K562 (cell line): ENCODE measurements around the gene SV2C. TPM values are rescaled to one million over a fixed set of nuclear protein-coding genes. Genes with fewer than 3 reads are reported as not detected.

Source experiments
- ATAC-seq: fragments of 200-7000 bp; cut with Tn5 transposase; 3 replicates; pipeline ENCODE4 v1.9.1; 2020; ENCODE audit warnings: moderate library complexity
- BruUV-seq: library from RNA; stranded (reverse); fragments of 400-500 nt; replicated peaks from 2 replicates; lab custom pipeline; 2021; lab: Mats Ljungman, UMichigan
- CTCF ChIA-PET: fragments of 300-600 bp; formaldehyde crosslinking; extraction: SDS; loops from one replicate; lab custom pipeline; 2021; ENCODE audit warnings: low intra/inter-chr PET ratio; lab: Yijun Ruan, JAX
- POLR2A ChIA-PET: fragments of 300-600, 350-650 bp; sonication (Branson Sonifier 250); formaldehyde crosslinking; extraction: SDS; loops from one replicate; lab custom pipeline; 2021; ENCODE audit warnings: antibody characterized with exemption, inconsistent platforms; lab: Yijun Ruan, JAX
- DNase-seq, 4 experiments: peaks; one replicate each; pipeline versions ENCODE4 v3.0.0 to v3.0.0-alpha.2; 2011 to 2018; ENCODE audit warnings: low spot score in 3 of 4, mixed read lengths in 3 of 4; ENCODE audit errors: extremely low read depth in 1 of 4
- FAIRE-seq: peaks from 2 replicates; lab custom pipeline; 2011; peaks lifted over from hg19 to GRCh38; lab: Jason Lieb, UNC
- H2AFZ ChIP-seq: 2 replicates; pipeline ENCODE4 v1.6.0; 2011; ENCODE audit warnings: low read depth, low read length, control low read depth, inconsistent platforms
- H3K27ac ChIP-seq: fragments of 200-600 bp; 3 replicates; pipeline ENCODE4 v1.8.0; 2011; ENCODE audit warnings: low read depth, mild to moderate bottlenecking, control low read depth, inconsistent platforms, low read length, moderate library complexity, mixed read lengths; ENCODE audit errors: extremely low read depth
- H3K27me3 ChIP-seq, 2 experiments: fragments of 300-600 bp in 1 of 2; 2 replicates in 1 of 2; 3 replicates in 1 of 2; pipeline versions ENCODE4 v1.6.0 to v1.8.0; 2011; ENCODE audit warnings: inconsistent platforms in 2 of 2, low read length in 2 of 2, mild to moderate bottlenecking in 1 of 2, mixed read lengths in 1 of 2, moderate library complexity in 1 of 2; ENCODE audit not compliant: control insufficient read depth in 2 of 2, insufficient read depth in 2 of 2
- H3K36me3 ChIP-seq: fragments of 300-600 bp; 3 replicates; pipeline ENCODE4 v1.8.0; 2011; ENCODE audit warnings: mild to moderate bottlenecking, low read length, inconsistent platforms; ENCODE audit not compliant: control insufficient read depth, insufficient read depth
- H3K4me1 ChIP-seq, 2 experiments: fragments of 200-600 bp in 1 of 2; replicated peaks in 1 of 2; 2 replicates in 1 of 2; 3 replicates in 1 of 2; pipeline versions ENCODE4 v1.5.1 to v1.8.0; 2011; ENCODE audit warnings: inconsistent platforms in 2 of 2, low read length in 2 of 2, mild to moderate bottlenecking in 1 of 2, mixed read lengths in 1 of 2, moderate library complexity in 1 of 2; ENCODE audit not compliant: control insufficient read depth in 2 of 2, insufficient read depth in 2 of 2
- H3K4me2 ChIP-seq: 2 replicates; pipeline ENCODE4 v1.6.1; 2011; ENCODE audit warnings: low read length, control low read depth, inconsistent platforms, mixed read lengths; ENCODE audit not compliant: insufficient read depth
- H3K4me3 ChIP-seq: fragments of 200-600 bp; sonication (generic), shearing (Covaris generic); 2 replicates; pipeline ENCODE4 v1.5.1; 2016; ENCODE audit warnings: control low read depth, inconsistent platforms
- H3K79me2 ChIP-seq: fragments of 200-600 bp; 3 replicates; pipeline ENCODE4 v1.8.0; 2011; ENCODE audit warnings: low read length, inconsistent platforms; ENCODE audit not compliant: control insufficient read depth, insufficient read depth
- H3K9ac ChIP-seq, 2 experiments: 2 replicates each; pipeline versions ENCODE4 v1.6.0 to v1.6.1; 2011; ENCODE audit warnings: low read depth in 2 of 2, low read length in 2 of 2, control low read depth in 1 of 2, inconsistent platforms in 1 of 2, mild to moderate bottlenecking in 1 of 2, mixed read lengths in 1 of 2; ENCODE audit not compliant: insufficient read depth in 1 of 2
- H3K9me1 ChIP-seq: one replicate; pipeline ENCODE4 v1.6.0; 2011; ENCODE audit warnings: inconsistent platforms, mild to moderate bottlenecking, low read length, moderate library complexity; ENCODE audit not compliant: control insufficient read depth, insufficient read depth
- H3K9me3 ChIP-seq: replicated peaks from 2 replicates; pipeline ENCODE4 v1.5.1; 2011; ENCODE audit warnings: low read depth, low read length, inconsistent platforms; ENCODE audit not compliant: control insufficient read depth, insufficient read depth
- H4K20me1 ChIP-seq: replicated peaks from 2 replicates; pipeline ENCODE4 v1.6.1; 2011; ENCODE audit warnings: low read length, inconsistent platforms, mixed read lengths; ENCODE audit not compliant: control insufficient read depth, insufficient read depth
- GTF2A2 ChIP-seq: IDR thresholded peaks from 2 replicates; pipeline ENCODE4 v1.6.1; 2016; ENCODE audit warnings: mild to moderate bottlenecking, missing genetic modification characterization, missing compliant biosample characterization
- NCOR1 ChIP-seq: fragments of 450-650 bp; IDR thresholded peaks from 2 replicates; pipeline ENCODE4 v1.6.1; 2016; ENCODE audit warnings: mild to moderate bottlenecking, moderate library complexity
- NONO ChIP-seq, 2 experiments: fragments of 200-400 bp in 1 of 2; fragments of 450-650 bp in 1 of 2; formaldehyde crosslinking in 1 of 2; IDR thresholded peaks; 2 replicates each; pipeline ENCODE4 v1.6.1; 2017; ENCODE audit warnings: low read depth in 2 of 2, mild to moderate bottlenecking in 2 of 2, moderate library complexity in 2 of 2, low read length in 1 of 2
- RBM25 ChIP-seq: fragments of 200-400 bp; formaldehyde crosslinking; IDR thresholded peaks from 2 replicates; pipeline ENCODE4 v1.6.1; 2018; ENCODE audit warnings: low read length, low read depth, moderate library complexity; ENCODE audit not compliant: severe bottlenecking
- RFX7 ChIP-seq: fragments of 250-450 bp; sonication (Bioruptor Pico); IDR thresholded peaks from 2 replicates; pipeline ENCODE4 v1.5.1; 2021; ENCODE audit warnings: mild to moderate bottlenecking
- TCFL5 ChIP-seq: fragments of 250-450 bp; sonication (Bioruptor Pico); conservative IDR thresholded peaks from 2 replicates; pipeline ENCODE4 v1.6.1; 2021; ENCODE audit warnings: mild to moderate bottlenecking, moderate library complexity, matching md5 sums
- WHSC1 ChIP-seq: IDR thresholded peaks from one replicate; pipeline ENCODE4 v1.6.1; 2012; ENCODE audit warnings: low read length, control low read depth, inconsistent platforms
- ZNF217 ChIP-seq: sonication (generic); formaldehyde crosslinking; IDR thresholded peaks from 2 replicates; pipeline ENCODE4 v1.8.0; 2022; ENCODE audit warnings: mild to moderate bottlenecking, missing genetic modification reagents
- ZNF224 ChIP-seq: sonication (generic); formaldehyde crosslinking; IDR thresholded peaks from 2 replicates; pipeline ENCODE4 v1.8.0; 2022; ENCODE audit warnings: mild to moderate bottlenecking, missing genetic modification reagents
- ZNF311 ChIP-seq: fragments of 250-450 bp; sonication (Bioruptor Pico); IDR thresholded peaks from 2 replicates; pipeline ENCODE4 v1.4.0; 2020; ENCODE audit warnings: mild to moderate bottlenecking, moderate library complexity
- WGBS: fragments of 100-300 bp; shearing (Covaris generic); methylation state at CpG from one replicate; pipeline ENCODE4 v1.1.6; 2016; ENCODE audit warnings: low coverage, mixed read lengths; ENCODE audit not compliant: insufficient coverage; ENCODE audit errors: missing lambda C conversion rate; 5-methylcytosine and 5-hydroxymethylcytosine counted together
- in situ Hi-C: fragments of 300-500 bp; cut with MboI; formaldehyde crosslinking; loops from 4 replicates; pipeline ENCODE4 v1.15.0; 2018; ENCODE audit warnings: inconsistent platforms, mixed read lengths
- intact Hi-C: fragments of 100-400 bp; cut with micrococcal nuclease; formaldehyde crosslinking; loops from 2 replicates; pipeline ENCODE4 v1.14.2; 2022
- polyA plus RNA-seq, 8 experiments: library from polyadenylated mRNA; depleted of rRNA in 4 of 8; stranded (reverse) in 5 of 8; unstranded in 3 of 8; fragments of >200 nt; fragmentation: Nextera tagmentation in 2 of 8; fragmentation: Illumina TruSeq in 1 of 8; extraction: Ambion mirVana in 2 of 8; extraction: Trizol in 1 of 8; gene quantifications; 2 replicates each; pipeline versions ENCODE4 v1.2.1 to v1.2.3, GENCODE V29; 2011 to 2014; ENCODE audit warnings: inconsistent platforms in 1 of 8, missing spikeins in 1 of 8
- total RNA-seq, 7 experiments: library from RNA; depleted of rRNA in 6 of 7; stranded (reverse); fragments of >200 nt in 6 of 7; fragmentation: Illumina TruSeq in 2 of 7; extraction: Trizol in 2 of 7; gene quantifications; 2 replicates each; pipeline versions ENCODE4 v1.2.1 to v1.2.3, GENCODE V29; 2011 to 2021; ENCODE audit warnings: low replicate concordance in 1 of 7
- TF ChIP-seq, protein P1 (sequence below): sonication (generic); formaldehyde crosslinking; IDR thresholded peaks from 2 replicates; pipeline ENCODE4 v1.8.1; 2023; ENCODE audit warnings: mild to moderate bottlenecking, missing genetic modification reagents
- TF ChIP-seq, protein P2 (sequence below): sonication (generic); formaldehyde crosslinking; IDR thresholded peaks from 2 replicates; pipeline ENCODE4 v1.8.0; 2022; ENCODE audit warnings: mild to moderate bottlenecking, missing genetic modification reagents
- TF ChIP-seq, protein P3 (sequence below): fragments of 200-800 bp; sonication (Bioruptor generic); IDR thresholded peaks from 2 replicates; pipeline ENCODE4 v1.6.1; 2017; ENCODE audit warnings: missing genetic modification characterization, missing compliant biosample characterization
- TF ChIP-seq, protein P4 (sequence below): fragments of 450-650 bp; formaldehyde crosslinking; IDR thresholded peaks from 2 replicates; pipeline ENCODE4 v1.4.0; 2020; ENCODE audit warnings: mild to moderate bottlenecking

Gene SV2C
- total and polyA plus RNA-seq, 9 of the 15 experiments (the other 6 are each of a cell fraction or from before 2014, with no cell fraction given) = 0.05 TPM; not detected in 8

DNA sequence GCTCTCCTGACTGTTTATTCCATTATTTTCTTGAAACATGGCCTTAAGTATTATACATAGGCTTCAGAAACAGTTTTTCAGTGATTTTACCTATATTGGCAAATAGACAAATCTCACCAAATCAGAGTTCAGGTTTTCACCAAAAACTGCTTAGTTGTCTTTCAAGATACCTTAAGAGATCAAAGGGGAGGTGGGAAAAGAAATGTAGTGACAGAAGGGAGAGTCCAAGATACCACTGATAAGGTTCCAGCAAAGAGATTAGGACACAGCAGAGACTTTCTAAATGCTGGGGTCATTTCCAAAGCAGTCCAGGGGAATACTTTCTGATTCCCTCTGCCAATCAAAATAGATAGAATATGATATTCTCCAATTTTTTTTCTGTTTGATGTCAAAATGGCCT, 246.2 kb downstream of the SV2C start (continued):
- TF ChIP-seq ZNF217 (CRISPR knock-in tag) (no peak), RFX7 (CRISPR knock-in tag) (no peak), TCFL5 (CRISPR knock-in tag) (no peak), RBM25 (no peak), NONO (IDR thresholded peaks at IDR 0.05; ENCODE audit: low read depth in 2 of 2, low read length in 1 of 2) (no peak)

DNA sequence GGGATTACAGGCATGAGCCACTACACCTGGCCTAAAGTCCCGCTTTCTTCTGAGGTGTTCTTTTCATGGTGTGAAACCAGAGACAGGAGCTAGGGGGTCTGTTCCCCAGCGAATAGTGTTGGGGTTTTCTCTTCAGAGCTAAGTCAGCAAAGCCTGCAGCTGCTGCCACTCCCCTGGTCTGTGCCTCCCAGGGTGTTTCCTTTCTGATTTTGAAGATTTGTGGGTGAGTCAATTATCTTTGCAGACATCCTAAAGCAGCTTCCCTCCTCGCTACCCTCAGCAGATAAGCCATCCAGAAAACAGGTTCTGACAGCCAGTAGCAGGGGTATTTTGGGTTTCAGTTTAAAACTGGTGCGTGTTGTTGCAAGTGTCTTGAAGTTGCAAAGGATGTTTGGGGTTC, 247.9 kb downstream of the SV2C start:
- intact Hi-C loops = loop anchor here (5.0 kb wide), 1 partner anchor 41 kb away; no protein-coding TSS in a partner anchor
- Histone ChIP-seq H3K9ac (no peak overlapping the region; a peak in 1 of 4 replicates), H3K27ac (no peak overlapping the region), H3K27me3 (peaks cover 6 to 13% of the 10 kb centered on the region in 2 experiments; a peak in 2 of 5 replicates), H3K79me2 (no peaks in the 10 kb centered on the region), H3K4me3 (no peak overlapping the region), H3K9me1 (no peaks in the 10 kb centered on the region), H3K4me1 (peaks cover 12 to 16% of the 10 kb centered on the region in 2 experiments), H4K20me1 (no peaks in the 10 kb centered on the region), H2AFZ (no peak overlapping the region), H3K9me3 (no peaks in the 10 kb centered on the region), H3K4me2 (no peak overlapping the region), H3K36me3 (no peaks in the 10 kb centered on the region)
- ChIA-PET CTCF (no interaction called here), POLR2A (interaction anchor here (0.6 to 2.2 kb wide), 3 partner anchors 11 to 32 kb away, joined by 3 to 12 read pairs (median 3); no protein-coding TSS in a partner anchor)
- WGBS = 6% methylated on average over 4 of the region's 4 CpGs
- BruUV-seq = no TSS peak
- DNase-seq (peak in 2 of 4 experiments; percentile 37 to 50), ATAC-seq (peak; percentile 39), FAIRE-seq (no peak)
- in situ Hi-C loops = no loop called here
- 0 out of 2 replicates have a peak, but pooled peaks have one; percentile 10 for TF ChIP-seq NCOR1
- TF ChIP-seq ZNF224 (CRISPR knock-in tag) = no peak
- TF ChIP-seq, protein P1, sequence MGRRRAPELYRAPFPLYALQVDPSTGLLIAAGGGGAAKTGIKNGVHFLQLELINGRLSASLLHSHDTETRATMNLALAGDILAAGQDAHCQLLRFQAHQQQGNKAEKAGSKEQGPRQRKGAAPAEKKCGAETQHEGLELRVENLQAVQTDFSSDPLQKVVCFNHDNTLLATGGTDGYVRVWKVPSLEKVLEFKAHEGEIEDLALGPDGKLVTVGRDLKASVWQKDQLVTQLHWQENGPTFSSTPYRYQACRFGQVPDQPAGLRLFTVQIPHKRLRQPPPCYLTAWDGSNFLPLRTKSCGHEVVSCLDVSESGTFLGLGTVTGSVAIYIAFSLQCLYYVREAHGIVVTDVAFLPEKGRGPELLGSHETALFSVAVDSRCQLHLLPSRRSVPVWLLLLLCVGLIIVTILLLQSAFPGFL (CRISPR knock-in tag) = no peak
- TF ChIP-seq, protein P2, sequence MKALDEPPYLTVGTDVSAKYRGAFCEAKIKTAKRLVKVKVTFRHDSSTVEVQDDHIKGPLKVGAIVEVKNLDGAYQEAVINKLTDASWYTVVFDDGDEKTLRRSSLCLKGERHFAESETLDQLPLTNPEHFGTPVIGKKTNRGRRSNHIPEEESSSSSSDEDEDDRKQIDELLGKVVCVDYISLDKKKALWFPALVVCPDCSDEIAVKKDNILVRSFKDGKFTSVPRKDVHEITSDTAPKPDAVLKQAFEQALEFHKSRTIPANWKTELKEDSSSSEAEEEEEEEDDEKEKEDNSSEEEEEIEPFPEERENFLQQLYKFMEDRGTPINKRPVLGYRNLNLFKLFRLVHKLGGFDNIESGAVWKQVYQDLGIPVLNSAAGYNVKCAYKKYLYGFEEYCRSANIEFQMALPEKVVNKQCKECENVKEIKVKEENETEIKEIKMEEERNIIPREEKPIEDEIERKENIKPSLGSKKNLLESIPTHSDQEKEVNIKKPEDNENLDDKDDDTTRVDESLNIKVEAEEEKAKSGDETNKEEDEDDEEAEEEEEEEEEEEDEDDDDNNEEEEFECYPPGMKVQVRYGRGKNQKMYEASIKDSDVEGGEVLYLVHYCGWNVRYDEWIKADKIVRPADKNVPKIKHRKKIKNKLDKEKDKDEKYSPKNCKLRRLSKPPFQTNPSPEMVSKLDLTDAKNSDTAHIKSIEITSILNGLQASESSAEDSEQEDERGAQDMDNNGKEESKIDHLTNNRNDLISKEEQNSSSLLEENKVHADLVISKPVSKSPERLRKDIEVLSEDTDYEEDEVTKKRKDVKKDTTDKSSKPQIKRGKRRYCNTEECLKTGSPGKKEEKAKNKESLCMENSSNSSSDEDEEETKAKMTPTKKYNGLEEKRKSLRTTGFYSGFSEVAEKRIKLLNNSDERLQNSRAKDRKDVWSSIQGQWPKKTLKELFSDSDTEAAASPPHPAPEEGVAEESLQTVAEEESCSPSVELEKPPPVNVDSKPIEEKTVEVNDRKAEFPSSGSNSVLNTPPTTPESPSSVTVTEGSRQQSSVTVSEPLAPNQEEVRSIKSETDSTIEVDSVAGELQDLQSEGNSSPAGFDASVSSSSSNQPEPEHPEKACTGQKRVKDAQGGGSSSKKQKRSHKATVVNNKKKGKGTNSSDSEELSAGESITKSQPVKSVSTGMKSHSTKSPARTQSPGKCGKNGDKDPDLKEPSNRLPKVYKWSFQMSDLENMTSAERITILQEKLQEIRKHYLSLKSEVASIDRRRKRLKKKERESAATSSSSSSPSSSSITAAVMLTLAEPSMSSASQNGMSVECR (CRISPR knock-in tag) = no peak
- TF ChIP-seq, protein P3, sequence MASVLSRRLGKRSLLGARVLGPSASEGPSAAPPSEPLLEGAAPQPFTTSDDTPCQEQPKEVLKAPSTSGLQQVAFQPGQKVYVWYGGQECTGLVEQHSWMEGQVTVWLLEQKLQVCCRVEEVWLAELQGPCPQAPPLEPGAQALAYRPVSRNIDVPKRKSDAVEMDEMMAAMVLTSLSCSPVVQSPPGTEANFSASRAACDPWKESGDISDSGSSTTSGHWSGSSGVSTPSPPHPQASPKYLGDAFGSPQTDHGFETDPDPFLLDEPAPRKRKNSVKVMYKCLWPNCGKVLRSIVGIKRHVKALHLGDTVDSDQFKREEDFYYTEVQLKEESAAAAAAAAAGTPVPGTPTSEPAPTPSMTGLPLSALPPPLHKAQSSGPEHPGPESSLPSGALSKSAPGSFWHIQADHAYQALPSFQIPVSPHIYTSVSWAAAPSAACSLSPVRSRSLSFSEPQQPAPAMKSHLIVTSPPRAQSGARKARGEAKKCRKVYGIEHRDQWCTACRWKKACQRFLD = no peak
- no peak for TF ChIP-seq WHSC1
- TF ChIP-seq ZNF311 (CRISPR knock-in tag) = no peak
- no peak for TF ChIP-seq GTF2A2 (tag)
- TF ChIP-seq, protein P4, sequence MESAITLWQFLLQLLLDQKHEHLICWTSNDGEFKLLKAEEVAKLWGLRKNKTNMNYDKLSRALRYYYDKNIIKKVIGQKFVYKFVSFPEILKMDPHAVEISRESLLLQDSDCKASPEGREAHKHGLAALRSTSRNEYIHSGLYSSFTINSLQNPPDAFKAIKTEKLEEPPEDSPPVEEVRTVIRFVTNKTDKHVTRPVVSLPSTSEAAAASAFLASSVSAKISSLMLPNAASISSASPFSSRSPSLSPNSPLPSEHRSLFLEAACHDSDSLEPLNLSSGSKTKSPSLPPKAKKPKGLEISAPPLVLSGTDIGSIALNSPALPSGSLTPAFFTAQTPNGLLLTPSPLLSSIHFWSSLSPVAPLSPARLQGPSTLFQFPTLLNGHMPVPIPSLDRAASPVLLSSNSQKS = no peak
